Choroid plexus epithelial cell (primary cell): ENCODE results near the gene PDX1.

Experiments
- DNase-seq: peaks from one replicate; pipeline ENCODE4 v3.0.0-alpha.2; 2010; ENCODE audit warnings: low read depth
- H3K4me3 ChIP-seq: 2 replicates; pipeline ENCODE4 v1.5.1; 2011; ENCODE audit warnings: low read depth, mild to moderate bottlenecking, control low read depth, low read length, moderate library complexity
- CTCF ChIP-seq: conservative IDR thresholded peaks from 2 replicates; pipeline ENCODE4 v1.5.1; 2011; ENCODE audit warnings: low read depth, mild to moderate bottlenecking, control low read depth, inconsistent platforms, low read length, moderate library complexity

The PDX1 gene

GRCh38 chr13:27964741-27965323 lies 45.0 kb downstream of the PDX1 start:
- DNase-seq: no peak
- no peak for TF ChIP-seq CTCF
- H3K4me3 ChIP-seq: no peak overlapping the region

GRCh38 chr13:27965343-27965739 lies 45.5 kb downstream of the PDX1 start:
- TF ChIP-seq CTCF: no peak
- no peak overlapping the region for H3K4me3 ChIP-seq
- no peak for DNase-seq

GRCh38 chr13:27965740-27966640 lies 46.2 kb downstream of the PDX1 start:
- H3K4me3 ChIP-seq: no peak overlapping the region
- TF ChIP-seq CTCF: no peak
- no peak for DNase-seq

- no peak overlapping the region for H3K4me3 ChIP-seq
- no peak for DNase-seq
- no peak for TF ChIP-seq CTCF
Measured at GRCh38 chr13:27966641-27967202, 46.9 kb downstream of the PDX1 start.

GRCh38 chr13:27967203-27967735 lies 47.5 kb downstream of the PDX1 start:
- TF ChIP-seq CTCF: no peak

GRCh38 chr13:27967736-27968315 lies 48.0 kb downstream of the PDX1 start:
- no peak overlapping the region for H3K4me3 ChIP-seq
- DNase-seq: no peak
- no peak for TF ChIP-seq CTCF

More at GRCh38 chr13:27967203-27967735, 47.5 kb downstream of the PDX1 start:
- DNase-seq: no peak
- no peak overlapping the region for H3K4me3 ChIP-seq
